Rectal smooth muscle tissue (tissue), 1 donor: ENCODE data around the gene PEX11A.

Source experiments
- H3K27ac ChIP-seq: one replicate; pipeline ENCODE4 v1.7.0; 2013; ENCODE audit warnings: low read depth, low read length, inconsistent platforms
- H3K27me3 ChIP-seq: one replicate; pipeline ENCODE4 v1.7.0; 2013; ENCODE audit warnings: low read length; ENCODE audit not compliant: control insufficient read depth, insufficient read depth
- H3K36me3 ChIP-seq: one replicate; pipeline ENCODE4 v1.7.0; 2013; ENCODE audit warnings: low read length; ENCODE audit not compliant: control insufficient read depth, insufficient read depth
- H3K4me1 ChIP-seq: one replicate; pipeline ENCODE4 v1.7.0; 2013; ENCODE audit warnings: low read length; ENCODE audit not compliant: control insufficient read depth, insufficient read depth
- H3K4me3 ChIP-seq: one replicate; pipeline ENCODE4 v1.7.0; 2013; ENCODE audit warnings: low read length
- H3K9ac ChIP-seq: one replicate; pipeline ENCODE4 v1.7.0; 2013; ENCODE audit warnings: low read length

PEX11A gene

GRCh38 chr15:89690276-89691218, at the start of gene PEX11A, which contains the start of gene WDR93:
Gene PEX11A (minus strand): TSS chr15:89690754. CDS start chr15:89690632, 122 bp downstream.
Gene WDR93 (plus strand): TSS chr15:89690811. CDS start chr15:89701747, 10,936 bp downstream.
- H3K4me1 ChIP-seq: no peaks in the 10 kb centered on the region
- H3K27ac ChIP-seq: no peak within 1 kb of the TSS
- H3K36me3 ChIP-seq: no peaks in the 10 kb centered on the region

GRCh38 chr15:89740137-89740536, 49.6 kb upstream of the PEX11A start:
- H3K27ac ChIP-seq: no peak overlapping the region
- H3K9ac ChIP-seq: no peak overlapping the region
- no peaks in the 10 kb centered on the region for H3K4me1 ChIP-seq
- no peaks in the 10 kb centered on the region for H3K27me3 ChIP-seq
- no peak overlapping the region for H3K4me3 ChIP-seq
- no peaks in the 10 kb centered on the region for H3K36me3 ChIP-seq

More at GRCh38 chr15:89690276-89691218, at the start of gene PEX11A, which contains the start of gene WDR93:
- no peaks in the 10 kb centered on the region for H3K27me3 ChIP-seq
- peak within 1 kb of the TSS; percentile 50 for H3K9ac ChIP-seq
- peak within 1 kb of the TSS; percentile 88 for H3K4me3 ChIP-seq

GRCh38 chr15:89735773-89736172, 45.2 kb upstream of the PEX11A start:
- Histone ChIP-seq H3K27me3 (no peaks in the 10 kb centered on the region), H3K4me1 (no peaks in the 10 kb centered on the region), H3K4me3 (no peak overlapping the region), H3K27ac (no peak overlapping the region), H3K36me3 (no peaks in the 10 kb centered on the region), H3K9ac (no peak overlapping the region)

- Histone ChIP-seq H3K27me3 (no peaks in the 10 kb centered on the region), H3K4me3 (no peak overlapping the region), H3K27ac (no peak overlapping the region), H3K9ac (no peak overlapping the region), H3K36me3 (no peaks in the 10 kb centered on the region), H3K4me1 (no peaks in the 10 kb centered on the region)
Observed at GRCh38 chr15:89732451-89733172, 42.1 kb upstream of the PEX11A start.

- H3K9ac ChIP-seq: no peak overlapping the region
- no peak overlapping the region for H3K4me3 ChIP-seq
- H3K27ac ChIP-seq: no peak overlapping the region
- H3K4me1 ChIP-seq: no peaks in the 10 kb centered on the region
- H3K36me3 ChIP-seq: no peaks in the 10 kb centered on the region
- no peaks in the 10 kb centered on the region for H3K27me3 ChIP-seq
Observed at GRCh38 chr15:89731275-89731674, 40.7 kb upstream of the PEX11A start.

- H3K27ac ChIP-seq: no peak overlapping the region
- H3K27me3 ChIP-seq: no peaks in the 10 kb centered on the region
- no peak overlapping the region for H3K9ac ChIP-seq
- H3K36me3 ChIP-seq: no peaks in the 10 kb centered on the region
- no peak overlapping the region for H3K4me3 ChIP-seq
- no peaks in the 10 kb centered on the region for H3K4me1 ChIP-seq
Observed at GRCh38 chr15:89728254-89728653, 37.7 kb upstream of the PEX11A start.

- Histone ChIP-seq H3K4me1 (no peaks in the 10 kb centered on the region), H3K27me3 (no peaks in the 10 kb centered on the region), H3K27ac (no peak overlapping the region), H3K4me3 (no peak overlapping the region), H3K9ac (no peak overlapping the region), H3K36me3 (no peaks in the 10 kb centered on the region)
Observed at GRCh38 chr15:89725064-89725463, 34.5 kb upstream of the PEX11A start.

DNA sequence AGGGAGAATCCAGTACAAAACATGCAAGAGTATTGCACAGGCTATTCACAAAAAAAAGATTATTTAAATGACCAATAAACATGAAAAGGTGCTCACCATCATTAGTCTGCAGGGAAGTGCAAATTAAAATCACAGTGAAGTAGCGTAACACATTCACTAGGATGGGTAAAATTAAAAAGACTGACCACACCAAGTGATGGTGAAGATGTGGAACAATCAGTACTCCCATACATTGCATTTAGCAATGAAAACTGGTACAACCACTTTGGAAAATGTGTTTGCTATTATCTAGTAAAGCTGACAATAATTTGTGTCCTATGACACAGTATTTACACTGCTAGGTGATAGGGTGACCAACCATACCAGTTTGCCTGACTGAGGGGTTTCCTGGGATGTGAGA, 34.1 kb upstream of the PEX11A start:
- no peaks in the 10 kb centered on the region for H3K27me3 ChIP-seq
- no peaks in the 10 kb centered on the region for H3K36me3 ChIP-seq
- no peak overlapping the region for H3K27ac ChIP-seq
- H3K4me3 ChIP-seq: no peak overlapping the region
- no peak overlapping the region for H3K9ac ChIP-seq
- H3K4me1 ChIP-seq: no peaks in the 10 kb centered on the region

DNA sequence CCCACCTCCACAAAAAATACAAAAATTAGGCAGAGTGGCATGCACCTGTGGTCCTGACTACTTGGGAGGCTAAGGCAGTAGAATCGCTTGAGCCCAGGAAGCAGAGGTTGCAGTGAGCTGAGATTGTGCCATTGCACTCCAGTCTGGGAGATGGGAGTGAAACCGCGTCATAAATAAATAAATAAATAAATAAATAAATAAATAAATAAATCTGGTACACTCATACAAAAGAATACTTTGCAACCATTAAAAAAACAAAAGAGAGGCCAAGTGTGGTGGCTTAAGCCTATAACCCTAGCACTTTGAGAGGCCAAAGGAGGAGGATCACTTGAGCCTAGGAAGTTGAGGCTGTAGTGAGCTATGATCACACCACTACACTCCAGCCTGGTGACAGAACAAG, 32.5 kb upstream of the PEX11A start:
- H3K27me3 ChIP-seq: no peaks in the 10 kb centered on the region
- H3K9ac ChIP-seq: no peak overlapping the region
- H3K36me3 ChIP-seq: no peaks in the 10 kb centered on the region
- no peak overlapping the region for H3K4me3 ChIP-seq
- H3K27ac ChIP-seq: no peak overlapping the region
- no peaks in the 10 kb centered on the region for H3K4me1 ChIP-seq

GRCh38 chr15:89714775-89715174, 24.2 kb upstream of the PEX11A start:
- H3K4me1 ChIP-seq: no peaks in the 10 kb centered on the region
- H3K27ac ChIP-seq: no peak overlapping the region
- H3K9ac ChIP-seq: no peak overlapping the region
- H3K36me3 ChIP-seq: no peaks in the 10 kb centered on the region
- H3K27me3 ChIP-seq: no peaks in the 10 kb centered on the region
- H3K4me3 ChIP-seq: no peak overlapping the region

GRCh38 chr15:89707577-89707976, 17.0 kb upstream of the PEX11A start:
- Histone ChIP-seq H3K4me1 (no peaks in the 10 kb centered on the region), H3K9ac (no peak overlapping the region), H3K27me3 (no peaks in the 10 kb centered on the region), H3K4me3 (no peak overlapping the region), H3K27ac (no peak overlapping the region), H3K36me3 (no peaks in the 10 kb centered on the region)

DNA sequence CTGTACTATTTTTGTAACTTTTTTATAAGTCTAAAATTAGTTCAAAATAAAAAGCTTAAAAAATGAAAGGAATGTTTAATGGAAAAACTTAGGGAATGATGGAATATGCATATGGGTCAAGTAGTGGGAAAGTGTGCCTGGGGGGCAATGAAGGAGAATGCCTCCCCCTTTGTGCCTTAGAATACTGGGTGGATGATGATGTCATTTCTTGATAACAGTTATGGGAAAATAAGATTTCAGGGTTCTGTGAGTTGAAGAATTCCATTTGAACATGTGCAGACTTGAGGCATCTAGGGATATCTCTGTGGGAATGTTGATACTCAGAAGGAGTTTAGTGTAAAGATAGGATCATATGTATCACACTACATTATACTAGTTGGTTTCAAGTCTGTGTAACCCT, 13.9 kb upstream of the PEX11A start:
- Histone ChIP-seq H3K27ac (no peak overlapping the region), H3K27me3 (no peaks in the 10 kb centered on the region), H3K9ac (no peak overlapping the region), H3K36me3 (no peaks in the 10 kb centered on the region), H3K4me1 (no peaks in the 10 kb centered on the region), H3K4me3 (no peak overlapping the region)
